ENCODE measurements around the gene CDC42EP2. TPM values are rescaled to one million over a fixed set of nuclear protein-coding genes. Genes with fewer than 3 reads are reported as not detected.

The CDC42EP2 gene
- total RNA-seq, 1 experiment from 2014 or later: 43.2 TPM

- no peak overlapping the region for H3K27ac Mint-ChIP-seq (ENCODE audit: unreplicated experiment)
- no TSS peak for BruUV-seq (replicated peaks)
- no peaks in the 10 kb centered on the region for H3K4me1 Mint-ChIP-seq (ENCODE audit: low read depth, unreplicated experiment)
Observed at GRCh38 chr11:65295001-65295400, 19.7 kb upstream of the CDC42EP2 start.

GRCh38 chr11:65295571-65296341 lies 18.9 kb upstream of the CDC42EP2 start:
- no peaks in the 10 kb centered on the region for H3K9me3 Mint-ChIP-seq (ENCODE audit: low read depth, unreplicated experiment)
- no TSS peak for BruUV-seq (replicated peaks)
- intact Hi-C loops (cut with micrococcal nuclease; ENCODE audit: unreplicated experiment): no loop called here
- TF ChIP-seq CTCF (IDR thresholded peaks at IDR 0.05; ENCODE audit: unreplicated experiment): no peak
- no peak overlapping the region for H3K4me3 Mint-ChIP-seq (ENCODE audit: low read depth, unreplicated experiment)
- DNase-seq: no peak
- no peak overlapping the region for H3K27ac Mint-ChIP-seq (ENCODE audit: unreplicated experiment)
- CTCF ChIA-PET: interaction anchor here (0.6 to 1.5 kb wide), 3 partner anchors 19 to 807 kb away, joined by 3 read pairs; no protein-coding TSS in a partner anchor
- peaks cover 40% of the 10 kb centered on the region for H3K36me3 Mint-ChIP-seq (ENCODE audit: insufficient read depth, unreplicated experiment)
- H3K27me3 Mint-ChIP-seq (ENCODE audit: unreplicated experiment): no peaks in the 10 kb centered on the region
- no peaks in the 10 kb centered on the region for H3K4me1 Mint-ChIP-seq (ENCODE audit: low read depth, unreplicated experiment)

More at GRCh38 chr11:65295001-65295400, 19.7 kb upstream of the CDC42EP2 start:
- Mint-ChIP-seq H3K9me3 (ENCODE audit: low read depth, unreplicated experiment) (no peaks in the 10 kb centered on the region), H3K36me3 (ENCODE audit: insufficient read depth, unreplicated experiment) (peaks cover 41% of the 10 kb centered on the region), H3K4me3 (ENCODE audit: low read depth, unreplicated experiment) (no peak overlapping the region), H3K27me3 (ENCODE audit: unreplicated experiment) (no peaks in the 10 kb centered on the region)
- intact Hi-C loops (cut with micrococcal nuclease; ENCODE audit: unreplicated experiment): no loop called here
- no peak for TF ChIP-seq CTCF (IDR thresholded peaks at IDR 0.05; ENCODE audit: unreplicated experiment)
- no peak for DNase-seq
- CTCF ChIA-PET: interaction anchor here (1.5 kb wide), 1 partner anchor 20 kb away, joined by 3 read pairs; no protein-coding TSS in a partner anchor

- no peak overlapping the region for H3K27ac Mint-ChIP-seq (ENCODE audit: unreplicated experiment)
- TF ChIP-seq CTCF (IDR thresholded peaks at IDR 0.05; ENCODE audit: unreplicated experiment): no peak
- H3K9me3 Mint-ChIP-seq (ENCODE audit: low read depth, unreplicated experiment): no peaks in the 10 kb centered on the region
- H3K36me3 Mint-ChIP-seq (ENCODE audit: insufficient read depth, unreplicated experiment): peaks cover 39% of the 10 kb centered on the region
- BruUV-seq (replicated peaks): no TSS peak
- H3K4me1 Mint-ChIP-seq (ENCODE audit: low read depth, unreplicated experiment): no peaks in the 10 kb centered on the region
- no peak overlapping the region for H3K4me3 Mint-ChIP-seq (ENCODE audit: low read depth, unreplicated experiment)
- no peak for DNase-seq
- CTCF ChIA-PET: interaction anchor here (0.7 to 0.8 kb wide), 2 partner anchors 18 to 175 kb away, joined by 3 read pairs; no protein-coding TSS in a partner anchor
- H3K27me3 Mint-ChIP-seq (ENCODE audit: unreplicated experiment): no peaks in the 10 kb centered on the region
- intact Hi-C loops (cut with micrococcal nuclease; ENCODE audit: unreplicated experiment): no loop called here
Observed at GRCh38 chr11:65297026-65297672, 17.5 kb upstream of the CDC42EP2 start.

GRCh38 chr11:65298131-65298535 lies 16.5 kb upstream of the CDC42EP2 start:
- no peaks in the 10 kb centered on the region for H3K4me1 Mint-ChIP-seq (ENCODE audit: low read depth, unreplicated experiment)
- BruUV-seq (replicated peaks): no TSS peak
- CTCF ChIA-PET: no interaction called here
- H3K36me3 Mint-ChIP-seq (ENCODE audit: insufficient read depth, unreplicated experiment): peaks cover 39% of the 10 kb centered on the region
- DNase-seq: no peak
- TF ChIP-seq CTCF (IDR thresholded peaks at IDR 0.05; ENCODE audit: unreplicated experiment): no peak
- no peak overlapping the region for H3K4me3 Mint-ChIP-seq (ENCODE audit: low read depth, unreplicated experiment)
- H3K27ac Mint-ChIP-seq (ENCODE audit: unreplicated experiment): no peak overlapping the region
- H3K9me3 Mint-ChIP-seq (ENCODE audit: low read depth, unreplicated experiment): no peaks in the 10 kb centered on the region
- H3K27me3 Mint-ChIP-seq (ENCODE audit: unreplicated experiment): no peaks in the 10 kb centered on the region
- intact Hi-C loops (cut with micrococcal nuclease; ENCODE audit: unreplicated experiment): no loop called here

Data from Calu3 (cell line).